Adrenal gland (tissue), 5 donors: ENCODE results near the gene TTC34.

ENCODE experiments used
- CTCF ChIP-seq, 6 experiments: fragments of 450-650 bp in 4 of 6; fragments of 200-600 bp in 2 of 6; sonication (generic) in 1 of 6; IDR thresholded peaks; 1 replicate in 5 of 6; 2 replicates in 1 of 6; pipeline versions ENCODE4 v1.5.1 to v1.8.0; 2016 to 2021; ENCODE audit warnings: antibody characterized with exemption in 6 of 6, mild to moderate bottlenecking in 2 of 6, moderate library complexity in 1 of 6
- POLR2A ChIP-seq, 2 donors: fragments of 450-650 bp; IDR thresholded peaks; one replicate each; pipeline ENCODE4 v1.6.1; 2017; ENCODE audit warnings: antibody characterized with exemption in 2 of 2, mild to moderate bottlenecking in 2 of 2, moderate library complexity in 1 of 2
- donor health status: DM: no; HTN: no; CAD: no.

- TF ChIP-seq CTCF (IDR thresholded peaks at IDR 0.05) (no peak), POLR2A (IDR thresholded peaks at IDR 0.05) (no peak)
Measured at GRCh38 chr1:2797741-2798016, 3.8 kb downstream of the TTC34 start.
